Heart left ventricle (tissue), 13 donors: ENCODE data around the gene SLC4A2.
"Not testable (repeated sequence)": the region's sequence is repeated elsewhere in the genome, so short reads cannot be mapped to it uniquely, and the experiment has no call there.

Source experiments
- POLR2A ChIP-seq, 2 donors: fragments of 450-650 bp; IDR thresholded peaks; one replicate each; pipeline ENCODE4 v1.6.1; 2017; ENCODE audit warnings: antibody characterized with exemption in 2 of 2, mild to moderate bottlenecking in 2 of 2, moderate library complexity in 2 of 2
- TF ChIP-seq, protein P1 (sequence below), 12 donors: fragments of 200-600 bp; sonication (generic) in 4 of 12; IDR thresholded peaks; one replicate each; pipeline versions ENCODE4 v1.5.0 to v1.8.0; 2018 to 2022; ENCODE audit warnings: antibody characterized with exemption in 12 of 12, mild to moderate bottlenecking in 5 of 12
- donor health status: ischemic (EF 13 %, LVEDD 7.1; RV severe dilation, severe dysfunction).
- donor health status: DM: no; HTN: yes; CAD: no.
- donor health status: DM: no; HTN: no; CAD: no.
- donor health status: ischemic (EF 25% LVEDD 6.9; RV normal size, moderate dysfunction).
- donor health status: ischemic (EF 25% LVEDD 5.7; RV mildly dilated, moderate dysfunction).
- donor health status: ischemic (EF 35%, LVEDD 5.7; RV mildly dilated, moderate dysfunction).
- donor health status: nonischemic (EF 11% LVEDD 7.7; RV severe dilation, severe dysfunction).
- donor health status: DM: yes; HTN: yes; CAD: no.
- donor health status: PGD.
- donor health status: ischemic (EF 29% LVEDD 5.4; RV normal size, mild dysfunction).
- donor health status: nonischemic (EF 23%, LVEDD 6.1; RV moderate dilation, normal function).

DNA sequence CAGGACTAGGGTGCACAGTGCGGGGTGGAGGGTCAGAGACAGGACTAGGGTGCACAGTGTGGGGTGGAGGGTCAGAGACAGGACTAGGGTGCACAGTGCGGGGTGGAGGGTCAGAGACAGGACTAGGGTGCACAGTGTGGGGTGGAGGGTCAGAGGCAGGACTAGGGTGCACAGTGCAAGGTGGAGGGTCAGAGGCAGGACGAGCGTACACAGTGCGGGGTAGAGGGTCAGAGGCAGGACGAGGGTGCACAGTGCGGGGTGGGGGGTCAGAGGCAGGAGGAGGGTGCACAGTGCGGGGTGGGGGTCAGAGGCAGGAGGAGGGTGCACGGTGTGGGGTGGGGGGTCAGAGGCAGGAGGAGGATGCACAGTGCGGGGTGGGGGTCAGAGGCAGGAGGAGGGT is 15.9 kb upstream of the SLC4A2 start:
- TF ChIP-seq, protein P1, sequence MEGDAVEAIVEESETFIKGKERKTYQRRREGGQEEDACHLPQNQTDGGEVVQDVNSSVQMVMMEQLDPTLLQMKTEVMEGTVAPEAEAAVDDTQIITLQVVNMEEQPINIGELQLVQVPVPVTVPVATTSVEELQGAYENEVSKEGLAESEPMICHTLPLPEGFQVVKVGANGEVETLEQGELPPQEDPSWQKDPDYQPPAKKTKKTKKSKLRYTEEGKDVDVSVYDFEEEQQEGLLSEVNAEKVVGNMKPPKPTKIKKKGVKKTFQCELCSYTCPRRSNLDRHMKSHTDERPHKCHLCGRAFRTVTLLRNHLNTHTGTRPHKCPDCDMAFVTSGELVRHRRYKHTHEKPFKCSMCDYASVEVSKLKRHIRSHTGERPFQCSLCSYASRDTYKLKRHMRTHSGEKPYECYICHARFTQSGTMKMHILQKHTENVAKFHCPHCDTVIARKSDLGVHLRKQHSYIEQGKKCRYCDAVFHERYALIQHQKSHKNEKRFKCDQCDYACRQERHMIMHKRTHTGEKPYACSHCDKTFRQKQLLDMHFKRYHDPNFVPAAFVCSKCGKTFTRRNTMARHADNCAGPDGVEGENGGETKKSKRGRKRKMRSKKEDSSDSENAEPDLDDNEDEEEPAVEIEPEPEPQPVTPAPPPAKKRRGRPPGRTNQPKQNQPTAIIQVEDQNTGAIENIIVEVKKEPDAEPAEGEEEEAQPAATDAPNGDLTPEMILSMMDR (IDR thresholded peaks at IDR 0.05): not testable (repeated sequence)
- not testable (repeated sequence) for TF ChIP-seq POLR2A (IDR thresholded peaks at IDR 0.05)
